ENCODE results near the gene SPTBN1.

SPTBN1 gene

GRCh38 chr2:54534221-54534620 lies 78.1 kb downstream of the SPTBN1 start:
- Histone ChIP-seq H3K27me3 (ENCODE audit: control insufficient read depth in 1 of 2, insufficient read depth in 2 of 2, low read length in 2 of 2) (no peaks in the 10 kb centered on the region), H3K27ac (ENCODE audit: low read depth, low read length) (no peak overlapping the region), H3K9ac (ENCODE audit: low read length) (no peak overlapping the region), H3K36me3 (ENCODE audit: insufficient read depth, low read length) (peaks cover 13% of the 10 kb centered on the region), H3K9me3 (ENCODE audit: low read length) (no peaks in the 10 kb centered on the region), H3K4me1 (ENCODE audit: insufficient read depth, low read length) (peaks cover 9% of the 10 kb centered on the region), H3K4me3 (ENCODE audit: low read depth in 1 of 2, low read length in 2 of 2) (no peak overlapping the region)

- no peak overlapping the region for H3K9ac ChIP-seq (ENCODE audit: low read length)
- H3K4me1 ChIP-seq (ENCODE audit: insufficient read depth, low read length): peaks cover 9% of the 10 kb centered on the region
- H3K36me3 ChIP-seq (ENCODE audit: insufficient read depth, low read length): peaks cover 13% of the 10 kb centered on the region
- H3K9me3 ChIP-seq (ENCODE audit: low read length): no peaks in the 10 kb centered on the region
- no peak overlapping the region for H3K27ac ChIP-seq (ENCODE audit: low read depth, low read length)
- H3K27me3 ChIP-seq (ENCODE audit: control insufficient read depth in 1 of 2, insufficient read depth in 2 of 2, low read length in 2 of 2): no peaks in the 10 kb centered on the region
- H3K4me3 ChIP-seq (ENCODE audit: low read depth in 1 of 2, low read length in 2 of 2): no peak overlapping the region
These were observed 78.5 kb downstream of the SPTBN1 start for GRCh38 chr2:54534625-54535024.

GRCh38 chr2:54535599-54536195 lies 79.6 kb downstream of the SPTBN1 start:
- Histone ChIP-seq H3K36me3 (ENCODE audit: insufficient read depth, low read length) (peaks cover 13% of the 10 kb centered on the region), H3K27me3 (ENCODE audit: control insufficient read depth in 1 of 2, insufficient read depth in 2 of 2, low read length in 2 of 2) (no peaks in the 10 kb centered on the region), H3K4me1 (ENCODE audit: insufficient read depth, low read length) (peaks cover 9% of the 10 kb centered on the region), H3K27ac (ENCODE audit: low read depth, low read length) (no peak overlapping the region), H3K9ac (ENCODE audit: low read length) (no peak overlapping the region), H3K9me3 (ENCODE audit: low read length) (no peaks in the 10 kb centered on the region), H3K4me3 (ENCODE audit: low read depth in 1 of 2, low read length in 2 of 2) (no peak overlapping the region)

GRCh38 chr2:54536720-54537119 lies 80.6 kb downstream of the SPTBN1 start:
- peaks cover 9% of the 10 kb centered on the region for H3K4me1 ChIP-seq (ENCODE audit: insufficient read depth, low read length)
- H3K36me3 ChIP-seq (ENCODE audit: insufficient read depth, low read length): peaks cover 13% of the 10 kb centered on the region
- no peak overlapping the region for H3K4me3 ChIP-seq (ENCODE audit: low read depth in 1 of 2, low read length in 2 of 2)
- H3K9ac ChIP-seq (ENCODE audit: low read length): no peak overlapping the region
- H3K9me3 ChIP-seq (ENCODE audit: low read length): no peaks in the 10 kb centered on the region
- H3K27me3 ChIP-seq (ENCODE audit: control insufficient read depth in 1 of 2, insufficient read depth in 2 of 2, low read length in 2 of 2): no peaks in the 10 kb centered on the region
- no peak overlapping the region for H3K27ac ChIP-seq (ENCODE audit: low read depth, low read length)

- Histone ChIP-seq H3K4me1 (ENCODE audit: insufficient read depth, low read length) (peaks cover 14% of the 10 kb centered on the region), H3K9me3 (ENCODE audit: low read length) (no peaks in the 10 kb centered on the region), H3K27me3 (ENCODE audit: control insufficient read depth in 1 of 2, insufficient read depth in 2 of 2, low read length in 2 of 2) (no peaks in the 10 kb centered on the region), H3K36me3 (ENCODE audit: insufficient read depth, low read length) (peaks cover 13% of the 10 kb centered on the region), H3K27ac (ENCODE audit: low read depth, low read length) (no peak overlapping the region), H3K4me3 (ENCODE audit: low read depth in 1 of 2, low read length in 2 of 2) (no peak overlapping the region), H3K9ac (ENCODE audit: low read length) (no peak overlapping the region)
These were observed 82.4 kb downstream of the SPTBN1 start for GRCh38 chr2:54538537-54538936.

GRCh38 chr2:54539683-54540082 lies 83.6 kb downstream of the SPTBN1 start:
- Histone ChIP-seq H3K27ac (ENCODE audit: low read depth, low read length) (no peak overlapping the region), H3K4me1 (ENCODE audit: insufficient read depth, low read length) (peaks cover 17% of the 10 kb centered on the region)

GRCh38 chr2:54540194-54540593 lies 84.1 kb downstream of the SPTBN1 start:
- H3K9ac ChIP-seq (ENCODE audit: low read length): no peak overlapping the region
- peaks cover 8% of the 10 kb centered on the region for H3K36me3 ChIP-seq (ENCODE audit: insufficient read depth, low read length)
- no peaks in the 10 kb centered on the region for H3K9me3 ChIP-seq (ENCODE audit: low read length)
- no peak overlapping the region for H3K27ac ChIP-seq (ENCODE audit: low read depth, low read length)
- H3K4me1 ChIP-seq (ENCODE audit: insufficient read depth, low read length): peaks cover 17% of the 10 kb centered on the region
- H3K27me3 ChIP-seq (ENCODE audit: control insufficient read depth in 1 of 2, insufficient read depth in 2 of 2, low read length in 2 of 2): no peaks in the 10 kb centered on the region
- H3K4me3 ChIP-seq (ENCODE audit: low read depth in 1 of 2, low read length in 2 of 2): no peak overlapping the region

More at GRCh38 chr2:54539683-54540082, 83.6 kb downstream of the SPTBN1 start:
- no peaks in the 10 kb centered on the region for H3K27me3 ChIP-seq (ENCODE audit: control insufficient read depth in 1 of 2, insufficient read depth in 2 of 2, low read length in 2 of 2)
- H3K36me3 ChIP-seq (ENCODE audit: insufficient read depth, low read length): peaks cover 12% of the 10 kb centered on the region
- H3K9me3 ChIP-seq (ENCODE audit: low read length): no peaks in the 10 kb centered on the region
- no peak overlapping the region for H3K9ac ChIP-seq (ENCODE audit: low read length)
- H3K4me3 ChIP-seq (ENCODE audit: low read depth in 1 of 2, low read length in 2 of 2): no peak overlapping the region

GRCh38 chr2:54541995-54542394 lies 85.9 kb downstream of the SPTBN1 start:
- H3K27ac ChIP-seq (ENCODE audit: low read depth, low read length): no peak overlapping the region
- no peaks in the 10 kb centered on the region for H3K9me3 ChIP-seq (ENCODE audit: low read length)
- H3K9ac ChIP-seq (ENCODE audit: low read length): no peak overlapping the region
- no peaks in the 10 kb centered on the region for H3K36me3 ChIP-seq (ENCODE audit: insufficient read depth, low read length)
- H3K27me3 ChIP-seq (ENCODE audit: control insufficient read depth in 1 of 2, insufficient read depth in 2 of 2, low read length in 2 of 2): no peaks in the 10 kb centered on the region
- H3K4me1 ChIP-seq (ENCODE audit: insufficient read depth, low read length): peaks cover 28% of the 10 kb centered on the region
- H3K4me3 ChIP-seq (ENCODE audit: low read depth in 1 of 2, low read length in 2 of 2): no peak overlapping the region

GRCh38 chr2:54543733-54544396 lies 87.7 kb downstream of the SPTBN1 start:
- no peaks in the 10 kb centered on the region for H3K27me3 ChIP-seq (ENCODE audit: control insufficient read depth in 1 of 2, insufficient read depth in 2 of 2, low read length in 2 of 2)
- H3K27ac ChIP-seq (ENCODE audit: low read depth, low read length): no peak overlapping the region
- no peaks in the 10 kb centered on the region for H3K9me3 ChIP-seq (ENCODE audit: low read length)
- H3K4me3 ChIP-seq (ENCODE audit: low read depth in 1 of 2, low read length in 2 of 2): no peak overlapping the region
- H3K4me1 ChIP-seq (ENCODE audit: insufficient read depth, low read length): peaks cover 28% of the 10 kb centered on the region
- H3K36me3 ChIP-seq (ENCODE audit: insufficient read depth, low read length): no peaks in the 10 kb centered on the region
- H3K9ac ChIP-seq (ENCODE audit: low read length): no peak overlapping the region

- no peaks in the 10 kb centered on the region for H3K9me3 ChIP-seq (ENCODE audit: low read length)
- H3K4me3 ChIP-seq (ENCODE audit: low read depth in 1 of 2, low read length in 2 of 2): no peak overlapping the region
- H3K27me3 ChIP-seq (ENCODE audit: control insufficient read depth in 1 of 2, insufficient read depth in 2 of 2, low read length in 2 of 2): no peaks in the 10 kb centered on the region
- no peaks in the 10 kb centered on the region for H3K36me3 ChIP-seq (ENCODE audit: insufficient read depth, low read length)
- H3K4me1 ChIP-seq (ENCODE audit: insufficient read depth, low read length): peaks cover 41% of the 10 kb centered on the region
- H3K27ac ChIP-seq (ENCODE audit: low read depth, low read length): no peak overlapping the region
- no peak overlapping the region for H3K9ac ChIP-seq (ENCODE audit: low read length)
These were observed 89.7 kb downstream of the SPTBN1 start for GRCh38 chr2:54545702-54546450.

GRCh38 chr2:54546518-54546917 lies 90.4 kb downstream of the SPTBN1 start:
- H3K36me3 ChIP-seq (ENCODE audit: insufficient read depth, low read length): no peaks in the 10 kb centered on the region
- H3K9ac ChIP-seq (ENCODE audit: low read length): no peak overlapping the region
- peaks cover 41% of the 10 kb centered on the region for H3K4me1 ChIP-seq (ENCODE audit: insufficient read depth, low read length)
- H3K27me3 ChIP-seq (ENCODE audit: control insufficient read depth in 1 of 2, insufficient read depth in 2 of 2, low read length in 2 of 2): no peaks in the 10 kb centered on the region
- H3K27ac ChIP-seq (ENCODE audit: low read depth, low read length): no peak overlapping the region
- H3K9me3 ChIP-seq (ENCODE audit: low read length): no peaks in the 10 kb centered on the region
- H3K4me3 ChIP-seq (ENCODE audit: low read depth in 1 of 2, low read length in 2 of 2): no peak overlapping the region

Measured in muscle layer of colon (tissue), 2 donors.